Measurements from ENCODE around the gene TNFRSF4.

Gene TNFRSF4

DNA sequence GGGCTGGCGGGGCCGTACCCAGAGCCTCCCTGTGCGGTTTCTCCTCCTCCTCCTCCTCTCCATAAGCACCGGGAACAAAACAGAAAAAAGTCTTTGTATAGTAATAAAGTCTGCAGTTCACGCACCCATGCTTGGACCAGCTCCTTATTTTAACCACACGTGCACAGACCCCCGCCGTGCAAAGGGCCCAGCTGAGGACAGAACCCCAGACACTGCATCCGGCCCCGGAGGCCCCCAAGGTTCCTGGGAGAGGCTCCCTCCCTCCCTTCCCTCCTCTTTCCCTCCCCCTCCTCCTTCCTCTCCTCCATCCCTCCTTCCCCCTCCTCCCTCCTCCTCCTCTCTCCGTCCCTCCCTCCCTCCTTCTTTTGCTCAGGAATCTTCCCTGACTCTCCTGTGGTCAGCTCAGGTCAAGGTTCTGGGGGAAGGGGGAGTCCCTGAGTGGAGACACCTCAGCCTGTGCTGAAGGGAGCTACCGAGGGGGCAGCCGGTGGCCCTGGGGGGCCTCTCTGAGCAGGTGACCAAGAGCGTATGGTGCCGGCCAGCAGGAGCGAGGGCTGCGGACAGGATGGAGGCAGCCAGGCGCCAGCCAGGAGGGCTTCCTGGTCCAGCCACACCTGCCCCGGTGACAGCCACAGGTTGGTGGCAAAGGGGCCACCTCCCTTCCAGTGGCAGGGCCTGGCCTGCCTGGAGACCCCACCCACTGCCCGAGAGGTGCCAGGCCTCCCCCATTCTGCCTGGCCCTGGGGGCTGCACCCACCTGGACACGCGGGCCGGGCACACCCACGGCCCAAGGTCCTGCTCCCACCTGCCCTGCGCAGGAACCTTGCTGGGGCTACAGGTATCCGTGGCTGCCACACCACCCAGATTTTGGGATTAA, 43.5 kb downstream of the TNFRSF4 start:
- POLR2A ChIA-PET: no interaction called here

GRCh38 chr1:1169429-1170214, 44.3 kb downstream of the TNFRSF4 start:
- no peak for DNase-seq (ENCODE audit: extremely low spot score)
- ChIA-PET CTCF (no interaction called here), POLR2A (no interaction called here)
- no peak for TF ChIP-seq TARDBP (IDR thresholded peaks at IDR 0.05)
- no peak for TF ChIP-seq SUZ12 (IDR thresholded peaks at IDR 0.05)
- TF ChIP-seq ARNT (IDR thresholded peaks at IDR 0.05): no peak
- TF ChIP-seq BHLHE40 (IDR thresholded peaks at IDR 0.05; ENCODE audit: borderline replicate concordance): no peak
- no peak for TF ChIP-seq NFRKB (IDR thresholded peaks at IDR 0.05)
- no peak for TF ChIP-seq SP1 (IDR thresholded peaks at IDR 0.05)
- TF ChIP-seq ELF4 (IDR thresholded peaks at IDR 0.05): no peak
- TF ChIP-seq PKNOX1 (IDR thresholded peaks at IDR 0.05): no peak
- no peak for TF ChIP-seq L3MBTL2 (conservative IDR thresholded peaks at IDR 0.05)
- no peak for TF ChIP-seq FOXA1 (IDR thresholded peaks at IDR 0.05)
- no peak for TF ChIP-seq FOXM1 (IDR thresholded peaks at IDR 0.05; ENCODE audit: borderline replicate concordance)
- no peak for TF ChIP-seq FOXK2 (IDR thresholded peaks at IDR 0.05)
- TF ChIP-seq HDGF (IDR thresholded peaks at IDR 0.05; ENCODE audit: borderline replicate concordance): no peak
- no peak for TF ChIP-seq LEF1 (IDR thresholded peaks at IDR 0.05; ENCODE audit: borderline replicate concordance)
- TF ChIP-seq CTBP1 (IDR thresholded peaks at IDR 0.05; ENCODE audit: borderline replicate concordance): no peak

More for the DNA sequence above, 43.5 kb downstream of the TNFRSF4 start:
- CTCF ChIA-PET: no interaction called here
- TF ChIP-seq FOXA1 (IDR thresholded peaks at IDR 0.05) (no peak), BHLHE40 (IDR thresholded peaks at IDR 0.05; ENCODE audit: borderline replicate concordance) (no peak), FOXK2 (IDR thresholded peaks at IDR 0.05) (no peak)
- DNase-seq (ENCODE audit: extremely low spot score): no peak

DNA sequence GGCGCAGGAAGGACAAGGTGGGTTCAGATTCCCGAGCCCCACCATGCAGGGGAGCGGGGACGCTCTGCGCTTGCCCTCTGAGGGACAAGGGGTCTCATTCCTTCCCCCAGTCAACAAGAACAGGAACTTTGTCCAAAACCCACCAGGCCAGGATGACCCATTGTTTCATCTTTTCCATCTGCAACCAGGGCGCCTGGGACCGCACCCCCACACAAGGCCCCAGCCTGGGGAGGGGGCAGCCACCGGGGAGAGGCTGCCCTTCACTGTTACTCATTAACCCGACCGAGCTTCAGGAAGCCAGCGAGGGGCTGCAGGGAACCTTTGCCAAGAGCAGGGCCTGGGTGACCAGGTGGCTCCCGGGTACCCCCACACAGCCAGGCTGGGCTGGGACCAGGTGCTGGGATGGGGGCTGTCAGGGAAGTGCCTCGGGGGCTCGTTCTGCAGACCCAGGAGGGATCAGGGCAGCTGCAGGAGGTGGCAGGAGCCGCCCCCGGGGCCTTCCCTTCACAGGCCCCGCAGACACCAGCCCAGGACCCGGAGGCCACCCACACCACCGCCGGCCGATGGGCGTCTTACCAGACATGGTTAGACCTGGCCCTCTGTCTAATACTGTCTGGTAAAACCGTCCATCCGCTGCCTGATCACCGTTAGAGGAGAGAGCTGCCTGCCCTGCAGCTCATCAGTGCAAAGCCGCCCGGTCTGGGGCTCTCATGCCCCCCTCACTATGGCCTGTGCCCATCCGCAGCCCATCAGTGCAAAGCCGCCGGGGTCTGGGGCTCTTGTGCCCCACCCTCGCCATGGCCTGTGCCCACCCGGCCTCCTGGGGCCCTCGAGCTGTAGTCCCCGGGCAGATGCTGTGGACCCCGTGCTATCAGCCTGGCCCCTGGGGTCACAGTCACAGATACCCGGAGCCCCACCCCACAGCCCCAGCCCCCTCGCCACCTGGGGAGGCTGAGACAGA, 45.2 kb downstream of the TNFRSF4 start:
- TF ChIP-seq CTBP1 (IDR thresholded peaks at IDR 0.05; ENCODE audit: borderline replicate concordance) (no peak), ZNF384 (IDR thresholded peaks at IDR 0.05) (no peak), FOXM1 (IDR thresholded peaks at IDR 0.05; ENCODE audit: borderline replicate concordance) (no peak), PKNOX1 (IDR thresholded peaks at IDR 0.05) (no peak), HDGF (IDR thresholded peaks at IDR 0.05; ENCODE audit: borderline replicate concordance) (no peak), LEF1 (IDR thresholded peaks at IDR 0.05; ENCODE audit: borderline replicate concordance) (no peak), ELF4 (IDR thresholded peaks at IDR 0.05) (no peak), ARNT (IDR thresholded peaks at IDR 0.05) (no peak), FOXA1 (IDR thresholded peaks at IDR 0.05) (no peak), NFRKB (IDR thresholded peaks at IDR 0.05) (no peak), SUZ12 (IDR thresholded peaks at IDR 0.05) (no peak), SP1 (IDR thresholded peaks at IDR 0.05) (no peak)
- ChIA-PET POLR2A (no interaction called here), CTCF (no interaction called here)
- DNase-seq (ENCODE audit: extremely low spot score): no peak

DNA sequence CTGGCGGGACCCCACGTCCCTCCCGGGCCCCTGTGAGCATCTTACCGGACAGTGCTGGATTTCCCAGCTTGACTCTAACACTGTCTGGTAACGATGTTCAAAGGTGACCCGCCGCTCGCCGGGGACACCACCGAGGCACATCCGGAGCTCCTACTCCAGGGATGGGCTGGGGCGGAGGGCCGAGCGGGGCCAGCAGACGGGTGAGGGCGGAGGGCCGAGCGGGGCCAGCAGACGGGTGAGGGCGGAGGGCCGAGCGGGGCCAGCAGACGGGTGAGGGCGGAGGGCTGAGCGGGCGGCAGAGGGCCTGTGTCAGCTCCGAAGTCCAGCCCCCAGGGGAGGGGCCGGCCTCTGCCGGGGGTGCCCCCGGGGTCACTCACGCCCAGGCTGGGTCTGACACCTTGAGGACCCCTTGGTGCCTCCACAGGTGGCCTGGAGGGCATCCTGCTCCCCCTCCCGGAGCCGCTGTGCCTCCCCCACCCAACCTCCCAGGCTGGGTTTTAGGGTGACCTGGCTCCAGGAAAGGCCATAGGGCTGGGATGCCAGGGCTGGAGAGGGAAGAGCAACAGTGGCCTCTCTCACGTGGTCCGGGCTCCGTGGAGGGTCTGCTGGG, 46.0 kb downstream of the TNFRSF4 start:
- CTCF ChIA-PET: no interaction called here
- POLR2A ChIA-PET: no interaction called here
- TF ChIP-seq FOXK2 (IDR thresholded peaks at IDR 0.05) (no peak), BHLHE40 (IDR thresholded peaks at IDR 0.05; ENCODE audit: borderline replicate concordance) (no peak), PKNOX1 (IDR thresholded peaks at IDR 0.05) (no peak)
- no peak for DNase-seq (ENCODE audit: extremely low spot score)

DNA sequence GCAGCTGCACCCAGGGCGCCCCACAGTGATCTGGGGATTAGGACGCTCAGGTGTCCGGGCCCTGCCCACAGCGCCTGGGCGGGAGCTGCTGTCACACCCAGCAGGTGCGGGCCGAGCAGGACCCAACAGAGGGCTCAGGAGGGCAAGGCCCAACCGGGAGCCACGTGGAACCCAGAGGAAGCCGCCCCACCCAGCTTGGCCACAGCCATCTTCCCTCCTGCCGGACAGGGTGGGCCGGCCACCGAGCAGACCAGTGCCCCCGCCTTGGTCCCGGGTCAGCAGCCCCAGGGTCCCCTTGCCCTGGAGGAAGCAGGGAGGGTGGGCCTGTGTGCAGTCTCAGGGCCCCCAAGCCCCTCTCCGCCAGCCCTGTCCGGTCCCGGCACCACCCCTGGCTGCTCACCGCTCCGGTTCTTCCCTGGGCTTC, 46.5 kb downstream of the TNFRSF4 start:
- TF ChIP-seq FOXA1 (IDR thresholded peaks at IDR 0.05) (no peak), L3MBTL2 (conservative IDR thresholded peaks at IDR 0.05) (no peak), ZNF384 (IDR thresholded peaks at IDR 0.05) (no peak), ELF4 (IDR thresholded peaks at IDR 0.05) (no peak), SP1 (IDR thresholded peaks at IDR 0.05) (no peak), NFRKB (IDR thresholded peaks at IDR 0.05) (no peak), ARNT (IDR thresholded peaks at IDR 0.05) (no peak), SUZ12 (IDR thresholded peaks at IDR 0.05) (no peak), HDGF (IDR thresholded peaks at IDR 0.05; ENCODE audit: borderline replicate concordance) (no peak), PKNOX1 (IDR thresholded peaks at IDR 0.05) (no peak), BHLHE40 (IDR thresholded peaks at IDR 0.05; ENCODE audit: borderline replicate concordance) (no peak), CTBP1 (IDR thresholded peaks at IDR 0.05; ENCODE audit: borderline replicate concordance) (no peak), LEF1 (IDR thresholded peaks at IDR 0.05; ENCODE audit: borderline replicate concordance) (no peak)
- DNase-seq (ENCODE audit: extremely low spot score): no peak
- ChIA-PET POLR2A (no interaction called here), CTCF (no interaction called here)
